NCI-H345 treated with DMSO at 0.1 percent for 48 hours (cell line): ENCODE data around the gene ZNF28.
"Not testable (repeated sequence)": the region's sequence is repeated elsewhere in the genome, so short reads cannot be mapped to it uniquely, and the experiment has no call there.

Source experiments
- DNase-seq: peaks from one replicate; lab custom pipeline; 2025; ENCODE audit not compliant: unreplicated experiment; lab: John Stamatoyannopoulos, UW

The ZNF28 gene

GRCh38 chr19:52821204-52821960 lies at the start of gene ZNF28:
Gene ZNF28, minus strand, starts transcription at chr19:52821633. Its CDS starts 3,675 bp downstream, at chr19:52817958.
- DNase-seq: not testable (repeated sequence)

GRCh38 chr19:52868031-52868430 lies 46.6 kb upstream of the ZNF28 start:
- DNase-seq: not testable (repeated sequence)

- DNase-seq: peak; percentile 36
These were observed 36.2 kb upstream of the ZNF28 start, which contains the start of gene ZNF468 for GRCh38 chr19:52857378-52858191. Gene ZNF468, minus strand, starts transcription at chr19:52857619. Its CDS starts 3,347 bp downstream, at chr19:52854272.

- not testable (repeated sequence) for DNase-seq
These were observed 35.3 kb upstream of the ZNF28 start for GRCh38 chr19:52856540-52857377.

- DNase-seq: not testable (repeated sequence)
These were observed 25.9 kb upstream of the ZNF28 start for GRCh38 chr19:52847352-52847751.

- DNase-seq: not testable (repeated sequence)
These were observed 19.5 kb upstream of the ZNF28 start for GRCh38 chr19:52840825-52841465.

- DNase-seq: not testable (repeated sequence)
These were observed 12.9 kb upstream of the ZNF28 start for GRCh38 chr19:52834289-52834688.

GRCh38 chr19:52833541-52833940 lies 12.1 kb upstream of the ZNF28 start:
- not testable (repeated sequence) for DNase-seq

GRCh38 chr19:52829866-52830265 lies 8.4 kb upstream of the ZNF28 start:
- DNase-seq: not testable (repeated sequence)

- DNase-seq: no peak
These were observed 4.3 kb upstream of the ZNF28 start for GRCh38 chr19:52825765-52826164.

- DNase-seq: no peak
These were observed 2.2 kb upstream of the ZNF28 start for GRCh38 chr19:52823676-52824075.

- DNase-seq: not testable (repeated sequence)
These were observed 795 bp downstream of the ZNF28 start for GRCh38 chr19:52820472-52821203.

- DNase-seq: no peak
These were observed 11.6 kb downstream of the ZNF28 start for GRCh38 chr19:52809801-52810200.

GRCh38 chr19:52799950-52800640 lies 21.3 kb downstream of the ZNF28 start:
- not testable (repeated sequence) for DNase-seq

- DNase-seq: no peak
These were observed 32.0 kb downstream of the ZNF28 start for GRCh38 chr19:52789440-52789839.

GRCh38 chr19:52786464-52787354 lies 34.7 kb downstream of the ZNF28 start, which contains the start of gene ZNF600:
Gene ZNF600, minus strand, starts transcription at chr19:52786791. Its CDS starts 7,903 bp downstream, at chr19:52778888.
- peak; percentile 12 for DNase-seq

- no peak for DNase-seq
These were observed 35.4 kb downstream of the ZNF28 start for GRCh38 chr19:52786078-52786463.

GRCh38 chr19:52785506-52785905 lies 35.9 kb downstream of the ZNF28 start:
- no peak for DNase-seq
